ELF-1 (cell line): ENCODE data around the gene COL8A1.

ENCODE experiments used
- DNase-seq: peaks from one replicate; pipeline ENCODE4 v3.0.0-alpha.2; 2016; ENCODE audit warnings: low read depth, low spot score

The COL8A1 gene

DNA sequence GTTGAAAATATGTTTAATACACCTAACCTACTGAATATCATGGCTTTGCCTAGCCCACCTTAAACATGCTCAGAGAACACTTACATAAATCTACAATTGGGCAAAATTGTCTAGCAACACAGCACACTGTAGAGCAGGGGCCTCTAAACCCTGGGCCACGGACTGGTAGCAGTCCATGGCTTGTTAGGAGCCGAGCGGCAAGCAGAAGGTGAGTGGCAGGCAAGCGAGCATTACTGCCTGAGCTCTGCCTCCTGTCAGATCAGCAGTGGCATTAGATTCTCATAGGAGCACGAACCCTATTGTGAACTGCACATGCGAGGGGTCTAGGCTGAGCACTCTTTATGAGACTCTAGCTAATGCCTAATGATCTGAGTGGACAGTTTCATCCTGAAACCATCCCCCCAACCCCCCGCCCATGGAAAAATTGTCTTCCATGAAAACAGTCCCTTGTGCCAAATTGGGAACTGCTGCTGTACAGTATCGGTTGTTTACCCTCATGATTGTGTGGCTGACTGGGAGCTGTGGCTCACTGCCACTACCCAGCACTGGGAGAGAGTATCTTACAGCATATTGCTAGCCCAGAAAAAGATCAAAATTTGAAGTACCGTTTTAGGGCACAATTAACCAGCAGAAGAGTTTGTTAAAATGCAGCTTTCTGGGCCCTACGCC is 205.3 kb downstream of the COL8A1 start:
- DNase-seq, result no peak

DNA sequence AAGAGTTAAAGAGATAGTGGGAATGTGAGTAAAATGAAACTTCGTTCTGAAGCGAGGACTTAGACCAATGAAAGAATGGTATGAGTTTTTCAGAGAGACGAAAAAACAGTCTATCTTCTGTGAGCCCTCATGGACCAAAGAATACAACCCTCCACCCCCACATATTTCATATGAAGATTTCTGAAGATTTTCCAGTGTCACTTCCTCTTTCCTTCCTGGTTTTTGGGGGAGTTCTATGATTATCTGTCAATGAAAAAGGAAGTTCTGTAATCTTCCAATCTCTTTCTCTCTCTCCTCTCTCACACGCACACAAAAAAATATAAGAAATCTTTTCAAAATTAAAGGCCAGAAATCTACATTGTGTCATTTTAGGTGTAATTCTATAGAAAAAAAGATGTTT is 206.9 kb downstream of the COL8A1 start:
- DNase-seq, result no peak

DNA sequence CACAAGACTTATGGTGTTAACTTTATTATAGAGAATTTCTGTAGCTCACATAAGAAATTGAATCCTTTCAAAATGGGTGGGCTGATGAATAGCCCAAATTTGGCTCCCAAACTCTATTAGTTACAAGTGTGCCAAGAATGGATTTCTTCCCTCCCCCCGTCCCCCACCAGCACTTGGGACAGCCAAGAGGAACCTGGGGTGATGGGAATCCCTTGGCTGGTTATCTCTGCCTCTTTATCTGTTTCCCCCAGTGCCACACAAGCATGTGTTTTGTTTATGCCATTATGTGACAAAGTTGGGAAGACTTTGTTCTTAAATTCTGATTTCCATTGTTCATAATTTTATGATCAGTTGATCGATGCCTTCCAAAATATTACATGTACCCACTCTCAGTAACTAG is 207.6 kb downstream of the COL8A1 start:
- DNase-seq, result no peak

DNA sequence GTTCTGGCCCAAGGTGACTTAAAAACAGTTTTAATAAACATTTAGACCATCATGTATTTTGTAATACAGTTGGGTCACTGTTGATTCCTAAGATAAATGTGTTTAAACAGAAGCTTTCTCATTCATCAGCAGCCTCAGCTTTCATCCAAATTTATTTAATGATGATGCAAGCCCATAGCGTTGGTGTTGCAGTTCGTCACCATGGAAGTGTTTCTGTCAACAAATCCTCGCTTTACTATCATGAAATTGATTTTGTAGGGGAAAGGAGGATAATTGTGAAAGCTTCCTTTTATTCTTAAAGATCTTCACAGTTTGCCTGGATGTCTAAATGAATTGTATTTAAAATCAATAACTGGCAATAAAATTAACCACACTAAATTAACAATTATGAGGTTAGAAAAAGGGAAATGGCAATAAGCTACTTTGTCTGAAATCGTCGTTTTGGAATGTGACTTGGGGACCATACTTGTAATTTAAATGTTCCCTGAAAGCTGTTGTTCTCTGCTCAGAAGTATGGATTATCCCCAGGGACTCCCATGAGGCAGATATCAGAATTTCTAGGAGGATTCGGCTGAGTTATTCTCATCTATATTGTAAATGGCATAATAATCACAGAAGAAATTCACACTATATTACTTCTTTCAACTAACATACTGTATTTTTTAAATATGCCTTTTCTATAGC is 208.2 kb downstream of the COL8A1 start:
- DNase-seq, result no peak

DNA sequence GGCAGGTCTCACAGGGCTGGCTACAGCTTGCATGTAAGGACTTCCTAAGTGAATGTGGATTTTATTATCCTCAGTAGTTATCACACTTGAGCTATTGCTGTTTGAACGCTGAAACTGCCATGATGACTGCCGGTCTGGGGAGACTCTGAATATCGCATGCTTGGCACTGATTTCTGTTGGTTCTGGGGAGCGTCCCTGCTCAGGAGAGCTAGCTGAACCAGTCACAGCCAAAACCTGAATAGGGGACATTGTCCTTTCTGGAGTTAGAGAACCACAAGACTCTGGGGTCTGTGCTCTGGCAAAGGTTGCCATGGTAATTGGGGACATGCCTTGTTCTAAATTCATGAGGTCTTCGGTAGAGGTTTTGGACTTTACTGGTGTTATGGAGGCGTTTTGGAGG is 210.0 kb downstream of the COL8A1 start:
- DNase-seq, result no peak
